Esophagus muscularis mucosa (tissue), 4 donors: ENCODE measurements around the gene MEG3.

Source experiments
- EP300 ChIP-seq: sonication (generic); formaldehyde crosslinking; IDR thresholded peaks from one replicate; pipeline ENCODE4 v1.6.1; 2017; ENCODE audit warnings: antibody characterized with exemption
- POLR2AphosphoS5 ChIP-seq, 2 donors: sonication (generic); formaldehyde crosslinking; IDR thresholded peaks; one replicate each; pipeline ENCODE4 v1.6.1; 2017; ENCODE audit warnings: antibody characterized with exemption in 2 of 2
- TF ChIP-seq, protein P1 (sequence below), 3 experiments: fragments of 200-600 bp in 2 of 3; fragments of 450-650 bp in 1 of 3; sonication (generic) in 2 of 3; IDR thresholded peaks; one replicate each; pipeline ENCODE4 v1.5.1; 2017 to 2019; ENCODE audit warnings: antibody characterized with exemption in 3 of 3, mild to moderate bottlenecking in 2 of 3, moderate library complexity in 1 of 3

DNA sequence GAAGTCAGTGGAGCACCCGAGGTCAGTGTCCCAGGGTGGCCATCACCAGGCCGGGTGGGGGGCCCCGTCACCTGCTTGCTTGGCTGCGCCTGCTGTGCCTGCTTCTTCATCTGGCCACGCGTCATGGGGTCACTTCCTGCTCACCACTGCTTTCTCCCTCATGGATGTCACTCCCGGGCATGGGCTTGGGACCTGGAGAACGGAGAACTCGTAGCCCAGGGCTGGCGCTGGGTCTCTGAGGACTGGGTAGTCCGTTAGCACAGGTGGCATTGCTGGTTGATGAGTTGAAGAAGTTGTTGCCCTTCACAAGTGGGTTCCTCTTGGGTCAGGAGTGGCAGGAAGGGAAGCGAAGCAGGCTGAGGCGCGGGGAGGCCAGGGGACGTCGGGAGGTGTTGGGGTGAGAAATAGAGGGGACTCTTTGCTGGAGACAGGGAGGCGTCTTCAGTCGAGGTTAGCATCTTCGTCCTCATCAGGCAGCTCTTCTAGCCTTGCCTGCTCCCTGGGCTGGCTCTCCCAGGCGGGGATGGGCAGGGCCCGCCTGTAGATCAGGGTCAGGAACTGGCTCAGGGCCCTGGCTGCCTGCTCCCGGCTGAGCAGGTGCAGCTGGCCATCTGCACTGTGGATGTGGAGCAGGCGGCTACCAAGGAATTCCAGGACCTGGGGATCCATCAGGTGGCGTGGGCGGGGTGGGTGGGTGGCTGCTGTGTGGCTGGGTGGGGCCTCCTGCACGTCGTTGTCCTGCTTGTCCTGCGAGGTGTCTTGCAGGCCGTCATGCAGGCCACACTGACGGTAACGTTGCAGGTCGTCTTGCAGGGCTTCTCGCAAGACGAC is 54.6 kb downstream of the MEG3 start:
- TF ChIP-seq EP300 (no peak), POLR2AphosphoS5 (IDR thresholded peaks at IDR 0.05) (no peak)
- TF ChIP-seq, protein P1, sequence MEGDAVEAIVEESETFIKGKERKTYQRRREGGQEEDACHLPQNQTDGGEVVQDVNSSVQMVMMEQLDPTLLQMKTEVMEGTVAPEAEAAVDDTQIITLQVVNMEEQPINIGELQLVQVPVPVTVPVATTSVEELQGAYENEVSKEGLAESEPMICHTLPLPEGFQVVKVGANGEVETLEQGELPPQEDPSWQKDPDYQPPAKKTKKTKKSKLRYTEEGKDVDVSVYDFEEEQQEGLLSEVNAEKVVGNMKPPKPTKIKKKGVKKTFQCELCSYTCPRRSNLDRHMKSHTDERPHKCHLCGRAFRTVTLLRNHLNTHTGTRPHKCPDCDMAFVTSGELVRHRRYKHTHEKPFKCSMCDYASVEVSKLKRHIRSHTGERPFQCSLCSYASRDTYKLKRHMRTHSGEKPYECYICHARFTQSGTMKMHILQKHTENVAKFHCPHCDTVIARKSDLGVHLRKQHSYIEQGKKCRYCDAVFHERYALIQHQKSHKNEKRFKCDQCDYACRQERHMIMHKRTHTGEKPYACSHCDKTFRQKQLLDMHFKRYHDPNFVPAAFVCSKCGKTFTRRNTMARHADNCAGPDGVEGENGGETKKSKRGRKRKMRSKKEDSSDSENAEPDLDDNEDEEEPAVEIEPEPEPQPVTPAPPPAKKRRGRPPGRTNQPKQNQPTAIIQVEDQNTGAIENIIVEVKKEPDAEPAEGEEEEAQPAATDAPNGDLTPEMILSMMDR (IDR thresholded peaks at IDR 0.05) = no peak
